ENCODE measurements around the gene SLC4A3. TPM values are rescaled to one million over a fixed set of nuclear protein-coding genes. Genes with fewer than 3 reads are reported as not detected.
"Not testable (repeated sequence)": the region's sequence is repeated elsewhere in the genome, so short reads cannot be mapped to it uniquely, and the experiment has no call there.

Gene SLC4A3
- total and polyA plus RNA-seq, 8 donors, result 1.4 to 10.2 (median 2.9) TPM

GRCh38 chr2:219679571-219679970 lies 52.1 kb downstream of the SLC4A3 start:
- TF ChIP-seq CTCF (IDR thresholded peaks at IDR 0.05), result no peak
- intact Hi-C loops (cut with DNase I), result no loop called here
- no peak for FAIRE-seq

GRCh38 chr2:219680958-219681693 lies 53.7 kb downstream of the SLC4A3 start:
- no peak overlapping the region for H3K27ac ChIP-seq
- H3K27me3 ChIP-seq, result no peaks in the 10 kb centered on the region
- H3K9me3 ChIP-seq, result no peaks in the 10 kb centered on the region
- intact Hi-C loops (cut with DNase I), result no loop called here
- WGBS, 2 donors, result 75 to 81% methylated on average over 4 of the region's 4 CpGs
- TF ChIP-seq CTCF (IDR thresholded peaks at IDR 0.05), result no peak
- no peak for FAIRE-seq
- H3K4me3 ChIP-seq, result no peak overlapping the region
- no peaks in the 10 kb centered on the region for H3K4me1 ChIP-seq
- H3K36me3 ChIP-seq, result no peaks in the 10 kb centered on the region
- ATAC-seq, result no peak
- no peak for DNase-seq

More at GRCh38 chr2:219679571-219679970, 52.1 kb downstream of the SLC4A3 start:
- no peaks in the 10 kb centered on the region for H3K36me3 ChIP-seq
- no peak for DNase-seq
- no peak overlapping the region for H3K4me3 ChIP-seq
- 89 to 94% methylated on average over 1 of the region's 1 CpG for WGBS, 2 donors
- no peaks in the 10 kb centered on the region for H3K4me1 ChIP-seq
- H3K27ac ChIP-seq, result no peak overlapping the region
- no peaks in the 10 kb centered on the region for H3K27me3 ChIP-seq
- no peak for ATAC-seq
- H3K9me3 ChIP-seq, result no peaks in the 10 kb centered on the region

GRCh38 chr2:219681694-219682300 lies 54.4 kb downstream of the SLC4A3 start:
- ATAC-seq (no peak), FAIRE-seq (no peak), DNase-seq (no peak)
- no peaks in the 10 kb centered on the region for H3K9me3 ChIP-seq
- no peaks in the 10 kb centered on the region for H3K36me3 ChIP-seq
- no peak for TF ChIP-seq CTCF (IDR thresholded peaks at IDR 0.05)
- H3K27me3 ChIP-seq, result no peaks in the 10 kb centered on the region
- H3K4me1 ChIP-seq, result no peaks in the 10 kb centered on the region
- H3K27ac ChIP-seq, result no peak overlapping the region
- 72 to 77% methylated on average over 6 of the region's 6 CpGs for WGBS, 2 donors
- intact Hi-C loops (cut with DNase I), result no loop called here
- H3K4me3 ChIP-seq, result no peak overlapping the region

GRCh38 chr2:219683474-219683873 lies 56.0 kb downstream of the SLC4A3 start:
- DNase-seq; H3K4me1 ChIP-seq; ATAC-seq; intact Hi-C loops (cut with DNase I); H3K27ac ChIP-seq; H3K36me3 ChIP-seq; FAIRE-seq; H3K4me3 ChIP-seq; H3K9me3 ChIP-seq; H3K27me3 ChIP-seq: not testable (repeated sequence)
- WGBS, 2 donors, result 52 to 67% methylated on average over 2 of the region's 2 CpGs

- intact Hi-C loops (cut with DNase I), result no loop called here
- WGBS, 2 donors, result 21 to 25% methylated on average over 18 of the region's 18 CpGs
- ATAC-seq (peak; percentile 94 to 98 (median 98)), DNase-seq (peak; percentile 61 to 83 (median 75)), FAIRE-seq (no peak)
- TF ChIP-seq CTCF (IDR thresholded peaks at IDR 0.05), result no peak
- Histone ChIP-seq H3K36me3 (no peaks in the 10 kb centered on the region), H3K27ac (peak overlapping the region in 2 of 4 donors; percentile 65 to 73), H3K9me3 (no peaks in the 10 kb centered on the region), H3K4me3 (peak overlapping the region in 3 of 4 donors; percentile 13 to 55 (median 40)), H3K4me1 (no peaks in the 10 kb centered on the region), H3K27me3 (no peaks in the 10 kb centered on the region)
Observed at GRCh38 chr2:219684721-219685689, 57.6 kb downstream of the SLC4A3 start.
